ENCODE data around the gene GCG. TPM values are rescaled to one million over a fixed set of nuclear protein-coding genes. Genes with fewer than 3 reads are reported as not detected.

Gene GCG
- not detected for total RNA-seq

GRCh38 chr2:162152147-162152546 is at the start of gene GCG:
Gene GCG (minus strand): TSS chr2:162152247. CDS start chr2:162149178, 3,069 bp downstream.
- Mint-ChIP-seq H3K36me3 (no peaks in the 10 kb centered on the region), H3K27me3 (peaks cover 54% of the 10 kb centered on the region), H3K4me3 (no peak within 1 kb of the TSS), H3K27ac (no peak within 1 kb of the TSS), H3K4me1 (peaks cover 3% of the 10 kb centered on the region), H3K9me3 (no peaks in the 10 kb centered on the region)
- POLR2A ChIA-PET = no interaction called here
- no peak for DNase-seq
- no peak for ATAC-seq (ENCODE audit: low read depth)

- Mint-ChIP-seq H3K9me3 (no peaks in the 10 kb centered on the region), H3K4me1 (no peaks in the 10 kb centered on the region), H3K27me3 (peaks cover 11% of the 10 kb centered on the region), H3K4me3 (no peak overlapping the region), H3K36me3 (no peaks in the 10 kb centered on the region), H3K27ac (no peak overlapping the region)
- DNase-seq (no peak), ATAC-seq (ENCODE audit: low read depth) (no peak)
- POLR2A ChIA-PET = no interaction called here
Observed at GRCh38 chr2:162200636-162201035, 48.6 kb upstream of the GCG start.

- Mint-ChIP-seq H3K9me3 (no peaks in the 10 kb centered on the region), H3K27ac (no peak overlapping the region), H3K27me3 (peaks cover 14% of the 10 kb centered on the region), H3K4me1 (no peaks in the 10 kb centered on the region), H3K36me3 (no peaks in the 10 kb centered on the region), H3K4me3 (no peak overlapping the region)
- ATAC-seq (ENCODE audit: low read depth) (no peak), DNase-seq (no peak)
- POLR2A ChIA-PET = no interaction called here
Observed at GRCh38 chr2:162199913-162200312, 47.9 kb upstream of the GCG start.

GRCh38 chr2:162198239-162198638 is 46.2 kb upstream of the GCG start:
- Mint-ChIP-seq H3K27ac (no peak overlapping the region), H3K36me3 (no peaks in the 10 kb centered on the region), H3K27me3 (peaks cover 25% of the 10 kb centered on the region), H3K4me1 (no peaks in the 10 kb centered on the region), H3K4me3 (no peak overlapping the region), H3K9me3 (no peaks in the 10 kb centered on the region)
- POLR2A ChIA-PET = no interaction called here
- ATAC-seq (ENCODE audit: low read depth) (no peak), DNase-seq (no peak)

DNA sequence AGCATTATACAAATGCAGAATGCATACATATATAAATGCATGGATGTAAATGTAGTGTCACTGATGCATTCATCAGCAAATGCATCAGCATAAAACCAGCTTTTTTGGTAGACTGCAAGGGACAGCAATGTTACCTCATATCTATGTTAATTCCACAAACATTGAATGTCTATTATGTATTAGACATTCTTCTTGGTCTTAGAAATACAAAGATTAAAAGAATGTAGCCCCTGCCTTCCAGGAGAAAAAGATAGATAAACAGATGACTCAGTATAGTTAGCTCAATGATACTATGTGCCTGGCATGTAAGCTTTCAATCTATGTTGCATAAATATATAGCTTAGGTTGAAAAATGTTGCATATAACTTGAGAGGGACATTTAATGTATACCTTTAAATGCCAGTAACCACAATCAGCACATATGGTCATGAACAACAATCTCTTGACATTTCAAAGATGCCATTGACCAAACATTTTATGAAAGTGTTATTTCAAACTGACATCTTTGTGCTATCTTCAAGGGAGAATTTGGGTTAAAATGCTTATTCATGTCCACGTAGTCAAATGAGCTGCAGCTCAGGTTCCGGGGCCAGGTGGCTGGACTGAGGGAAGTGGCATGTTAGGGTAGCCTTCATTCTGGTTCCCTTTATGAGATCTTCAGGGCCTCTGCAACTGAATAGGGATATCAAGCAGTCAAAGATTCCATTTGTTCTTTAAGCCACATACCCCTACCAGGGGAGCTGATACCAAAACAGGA is 45.2 kb upstream of the GCG start:
- POLR2A ChIA-PET = no interaction called here
- H3K4me3 Mint-ChIP-seq = no peak overlapping the region
- ATAC-seq (ENCODE audit: low read depth) (no peak), DNase-seq (no peak)
- H3K27ac Mint-ChIP-seq = no peak overlapping the region
- H3K9me3 Mint-ChIP-seq = no peaks in the 10 kb centered on the region
- H3K4me1 Mint-ChIP-seq = no peaks in the 10 kb centered on the region
- H3K36me3 Mint-ChIP-seq = no peaks in the 10 kb centered on the region
- H3K27me3 Mint-ChIP-seq = peaks cover 35% of the 10 kb centered on the region

DNA sequence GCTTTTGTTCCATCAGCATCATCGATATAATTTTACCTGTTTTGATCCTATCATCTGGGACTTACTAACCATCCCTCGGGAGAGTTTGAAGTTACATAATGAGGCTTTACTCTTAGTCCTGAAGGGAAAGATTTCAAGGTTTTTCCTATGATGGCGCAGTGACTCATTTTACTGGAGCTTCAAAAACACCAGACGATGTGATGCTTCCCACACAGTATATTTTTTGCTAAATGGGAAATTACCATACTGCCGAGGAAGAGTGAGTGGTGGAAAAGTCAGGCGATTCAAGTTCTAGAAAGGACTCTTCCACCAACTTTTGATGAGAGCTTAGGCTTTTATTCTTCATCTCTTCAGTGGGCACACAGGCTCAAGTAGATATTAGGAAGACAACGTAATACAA is 44.6 kb upstream of the GCG start:
- H3K4me3 Mint-ChIP-seq = no peak overlapping the region
- peaks cover 39% of the 10 kb centered on the region for H3K27me3 Mint-ChIP-seq
- H3K9me3 Mint-ChIP-seq = no peaks in the 10 kb centered on the region
- no peaks in the 10 kb centered on the region for H3K4me1 Mint-ChIP-seq
- POLR2A ChIA-PET = no interaction called here
- DNase-seq = no peak
- no peak for ATAC-seq (ENCODE audit: low read depth)
- no peaks in the 10 kb centered on the region for H3K36me3 Mint-ChIP-seq
- H3K27ac Mint-ChIP-seq = no peak overlapping the region

DNA sequence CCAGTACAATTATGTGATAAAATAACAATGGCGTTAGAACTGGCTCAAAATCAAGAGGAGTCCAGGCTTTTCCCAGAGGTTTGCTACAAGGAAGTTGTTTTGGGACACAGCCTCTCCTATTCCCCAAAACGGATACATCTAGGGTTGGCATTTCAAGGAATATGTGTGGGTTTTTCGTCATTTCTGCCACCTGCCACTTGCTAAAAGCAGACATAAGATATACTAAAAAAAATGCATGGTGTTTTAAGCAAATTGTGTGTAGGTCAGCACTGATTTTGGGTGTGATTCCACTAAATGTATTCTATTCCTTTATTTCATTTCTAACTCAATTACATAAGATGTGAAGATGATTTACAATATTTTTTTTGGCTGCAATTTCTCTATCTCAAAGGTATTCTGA is 36.4 kb upstream of the GCG start:
- ATAC-seq (ENCODE audit: low read depth) (no peak), DNase-seq (no peak)
- Mint-ChIP-seq H3K4me3 (no peak overlapping the region), H3K27ac (no peak overlapping the region), H3K36me3 (no peaks in the 10 kb centered on the region), H3K27me3 (peaks cover 45% of the 10 kb centered on the region), H3K9me3 (no peaks in the 10 kb centered on the region), H3K4me1 (peaks cover 3% of the 10 kb centered on the region)
- POLR2A ChIA-PET = no interaction called here

DNA sequence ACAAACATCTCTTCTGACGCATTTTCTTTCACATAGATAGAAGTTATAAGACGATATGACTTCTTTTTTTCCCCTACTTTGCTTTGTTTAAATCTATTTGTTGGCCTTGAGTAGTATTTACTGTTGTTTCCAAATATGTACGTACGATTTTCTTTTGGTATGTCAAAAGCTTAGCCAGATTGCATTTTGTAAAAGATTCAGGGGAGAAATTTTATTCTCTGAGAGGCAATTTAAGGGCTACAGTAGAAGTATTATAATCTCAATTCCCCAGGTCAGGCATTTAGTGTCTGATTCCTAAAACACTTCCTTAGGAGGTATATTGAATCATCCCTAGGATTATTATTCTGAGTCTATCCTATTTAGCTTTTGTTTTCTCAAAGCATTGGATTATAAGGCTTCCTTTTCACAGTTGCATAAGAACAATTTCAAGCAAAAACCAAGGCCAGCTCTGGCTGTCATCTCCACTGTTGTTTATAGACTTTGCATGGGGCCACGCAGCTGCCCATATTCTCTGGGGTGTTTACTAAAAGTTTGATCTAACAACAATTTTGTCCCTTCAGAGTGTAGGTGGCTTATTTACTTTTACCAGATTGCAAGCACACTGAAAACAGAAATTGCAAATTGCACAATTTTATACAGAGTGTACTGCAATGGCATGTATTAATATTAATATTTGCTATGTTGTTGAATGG is 33.6 kb upstream of the GCG start:
- DNase-seq (no peak), ATAC-seq (ENCODE audit: low read depth) (no peak)
- Mint-ChIP-seq H3K9me3 (no peaks in the 10 kb centered on the region), H3K27me3 (peaks cover 28% of the 10 kb centered on the region), H3K4me3 (no peak overlapping the region), H3K36me3 (no peaks in the 10 kb centered on the region), H3K4me1 (peaks cover 3% of the 10 kb centered on the region), H3K27ac (no peak overlapping the region)
- POLR2A ChIA-PET = no interaction called here

GRCh38 chr2:162184821-162185450 is 32.9 kb upstream of the GCG start:
- no peak for DNase-seq
- POLR2A ChIA-PET = no interaction called here
- Mint-ChIP-seq H3K4me1 (peaks cover 3% of the 10 kb centered on the region), H3K27ac (no peak overlapping the region), H3K36me3 (no peaks in the 10 kb centered on the region), H3K27me3 (peaks cover 21% of the 10 kb centered on the region), H3K4me3 (no peak overlapping the region), H3K9me3 (no peaks in the 10 kb centered on the region)
- ATAC-seq (ENCODE audit: low read depth) = no peak

GRCh38 chr2:162184359-162184758 is 32.3 kb upstream of the GCG start:
- no peak overlapping the region for H3K4me3 Mint-ChIP-seq
- no peak overlapping the region for H3K27ac Mint-ChIP-seq
- H3K36me3 Mint-ChIP-seq = no peaks in the 10 kb centered on the region
- no peaks in the 10 kb centered on the region for H3K9me3 Mint-ChIP-seq
- ATAC-seq (ENCODE audit: low read depth) (no peak), DNase-seq (no peak)
- POLR2A ChIA-PET = no interaction called here
- H3K4me1 Mint-ChIP-seq = peaks cover 3% of the 10 kb centered on the region
- peaks cover 18% of the 10 kb centered on the region for H3K27me3 Mint-ChIP-seq

- peaks cover 12% of the 10 kb centered on the region for H3K27me3 Mint-ChIP-seq
- no peaks in the 10 kb centered on the region for H3K9me3 Mint-ChIP-seq
- H3K4me3 Mint-ChIP-seq = no peak overlapping the region
- no peak for DNase-seq
- no peak for ATAC-seq (ENCODE audit: low read depth)
- H3K4me1 Mint-ChIP-seq = peaks cover 3% of the 10 kb centered on the region
- no peaks in the 10 kb centered on the region for H3K36me3 Mint-ChIP-seq
- POLR2A ChIA-PET = no interaction called here
- H3K27ac Mint-ChIP-seq = no peak overlapping the region
Observed at GRCh38 chr2:162182395-162182794, 30.3 kb upstream of the GCG start.

DNA sequence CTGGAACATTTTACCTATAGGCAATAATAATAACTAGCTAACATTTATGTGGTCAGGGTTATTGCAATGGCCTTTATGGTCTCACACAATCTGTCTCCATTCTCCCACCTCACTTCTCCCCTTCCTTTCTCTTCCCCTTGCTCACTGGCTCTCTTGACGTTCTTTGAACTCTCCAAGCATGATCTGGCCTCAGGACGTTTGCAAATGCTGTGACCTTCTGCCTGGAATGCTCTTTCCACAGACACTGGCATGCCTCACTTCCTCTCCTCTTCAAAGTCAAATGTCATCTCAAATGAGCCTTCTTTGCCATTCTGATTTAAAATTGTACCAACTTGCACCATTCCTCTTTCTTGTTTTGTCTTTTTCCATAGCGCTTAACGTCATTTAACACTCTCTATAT is 25.3 kb upstream of the GCG start:
- Mint-ChIP-seq H3K27ac (no peak overlapping the region), H3K4me3 (no peak overlapping the region), H3K27me3 (peaks cover 31% of the 10 kb centered on the region), H3K36me3 (no peaks in the 10 kb centered on the region), H3K9me3 (no peaks in the 10 kb centered on the region), H3K4me1 (no peaks in the 10 kb centered on the region)
- POLR2A ChIA-PET = no interaction called here
- DNase-seq (no peak), ATAC-seq (ENCODE audit: low read depth) (no peak)

DNA sequence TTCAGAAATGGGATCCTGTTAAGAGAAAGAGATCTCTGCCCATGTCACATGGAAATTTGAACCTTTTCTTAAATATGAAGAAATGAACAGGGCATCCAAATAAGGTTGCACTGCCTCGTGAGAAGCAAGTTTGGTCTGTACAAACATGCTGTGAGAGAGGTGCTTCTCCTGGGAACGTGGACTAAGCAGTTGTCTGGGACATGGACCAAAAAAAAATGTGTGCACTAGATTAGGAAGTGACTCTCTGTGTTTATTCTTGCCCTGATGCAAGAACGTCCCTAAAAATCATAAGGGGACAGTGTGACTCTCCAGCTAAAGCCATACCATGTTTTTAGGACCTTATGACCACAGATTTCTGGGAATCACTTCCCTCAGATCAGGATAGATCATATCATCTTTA is 23.7 kb upstream of the GCG start:
- peaks cover 32% of the 10 kb centered on the region for H3K27me3 Mint-ChIP-seq
- H3K9me3 Mint-ChIP-seq = no peaks in the 10 kb centered on the region
- H3K4me3 Mint-ChIP-seq = no peak overlapping the region
- POLR2A ChIA-PET = no interaction called here
- H3K27ac Mint-ChIP-seq = no peak overlapping the region
- DNase-seq (no peak), ATAC-seq (ENCODE audit: low read depth) (no peak)
- H3K36me3 Mint-ChIP-seq = no peaks in the 10 kb centered on the region
- H3K4me1 Mint-ChIP-seq = peaks cover 1% of the 10 kb centered on the region

DNA sequence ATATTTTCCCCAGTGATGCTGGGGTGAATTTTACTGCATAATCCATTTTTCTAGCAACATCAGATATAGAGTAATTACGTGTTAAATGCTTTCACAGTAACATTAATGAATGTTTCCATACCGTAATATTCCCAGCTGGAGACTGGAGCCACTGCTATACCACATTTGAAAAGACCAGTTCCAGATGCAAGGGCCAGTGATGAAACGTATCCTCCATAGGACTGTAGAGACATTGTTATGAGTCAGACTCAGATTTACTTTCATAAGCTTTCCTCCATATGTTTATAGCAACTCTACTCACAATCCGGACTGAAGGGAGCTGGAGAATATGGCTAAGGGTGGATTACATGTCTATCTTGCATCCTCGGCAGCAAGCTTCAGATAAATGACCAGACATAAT is 22.7 kb upstream of the GCG start:
- Mint-ChIP-seq H3K4me3 (no peak overlapping the region), H3K9me3 (no peaks in the 10 kb centered on the region), H3K4me1 (peaks cover 5% of the 10 kb centered on the region), H3K36me3 (no peaks in the 10 kb centered on the region), H3K27me3 (peaks cover 39% of the 10 kb centered on the region), H3K27ac (no peak overlapping the region)
- ATAC-seq (ENCODE audit: low read depth) = no peak
- DNase-seq = no peak
- POLR2A ChIA-PET = no interaction called here
